ENCODE measurements around the gene DDI2.

DDI2 gene

GRCh38 chr1:15654091-15654690 is 36.9 kb downstream of the DDI2 start:
- H3K27ac ChIP-seq (ENCODE audit: low read length), result no peak overlapping the region
- H3K9me3 ChIP-seq (ENCODE audit: control insufficient read depth, low read depth, low read length), result no peaks in the 10 kb centered on the region
- no peaks in the 10 kb centered on the region for H3K27me3 ChIP-seq (ENCODE audit: control insufficient read depth, insufficient read depth, low read length)
- H3K9ac ChIP-seq (ENCODE audit: low read length), result no peak overlapping the region
- no peak overlapping the region for H3K4me3 ChIP-seq (ENCODE audit: low read length)
- H3K36me3 ChIP-seq (ENCODE audit: control insufficient read depth, low read depth, low read length), result peaks cover 58% of the 10 kb centered on the region
- H3K4me1 ChIP-seq (ENCODE audit: control insufficient read depth, low read depth, low read length), result no peaks in the 10 kb centered on the region

GRCh38 chr1:15656464-15656863 is 39.2 kb downstream of the DDI2 start:
- H3K9ac ChIP-seq (ENCODE audit: low read length), result no peak overlapping the region
- no peaks in the 10 kb centered on the region for H3K4me1 ChIP-seq (ENCODE audit: control insufficient read depth, low read depth, low read length)
- H3K9me3 ChIP-seq (ENCODE audit: control insufficient read depth, low read depth, low read length), result no peaks in the 10 kb centered on the region
- no peak overlapping the region for H3K27ac ChIP-seq (ENCODE audit: low read length)
- no peaks in the 10 kb centered on the region for H3K27me3 ChIP-seq (ENCODE audit: control insufficient read depth, insufficient read depth, low read length)
- H3K4me3 ChIP-seq (ENCODE audit: low read length), result no peak overlapping the region
- peaks cover 68% of the 10 kb centered on the region for H3K36me3 ChIP-seq (ENCODE audit: control insufficient read depth, low read depth, low read length)

- Histone ChIP-seq H3K4me3 (ENCODE audit: low read length) (no peak overlapping the region), H3K4me1 (ENCODE audit: control insufficient read depth, low read depth, low read length) (no peaks in the 10 kb centered on the region), H3K27ac (ENCODE audit: low read length) (no peak overlapping the region), H3K9me3 (ENCODE audit: control insufficient read depth, low read depth, low read length) (no peaks in the 10 kb centered on the region), H3K9ac (ENCODE audit: low read length) (no peak overlapping the region), H3K36me3 (ENCODE audit: control insufficient read depth, low read depth, low read length) (peaks cover 68% of the 10 kb centered on the region), H3K27me3 (ENCODE audit: control insufficient read depth, insufficient read depth, low read length) (no peaks in the 10 kb centered on the region)
Measured at GRCh38 chr1:15657021-15657420, 39.8 kb downstream of the DDI2 start.

- no peak overlapping the region for H3K27ac ChIP-seq (ENCODE audit: low read length)
- no peak overlapping the region for H3K9ac ChIP-seq (ENCODE audit: low read length)
- no peaks in the 10 kb centered on the region for H3K27me3 ChIP-seq (ENCODE audit: control insufficient read depth, insufficient read depth, low read length)
- no peak overlapping the region for H3K4me3 ChIP-seq (ENCODE audit: low read length)
- no peaks in the 10 kb centered on the region for H3K4me1 ChIP-seq (ENCODE audit: control insufficient read depth, low read depth, low read length)
- H3K36me3 ChIP-seq (ENCODE audit: control insufficient read depth, low read depth, low read length), result peaks cover 55% of the 10 kb centered on the region
- no peaks in the 10 kb centered on the region for H3K9me3 ChIP-seq (ENCODE audit: control insufficient read depth, low read depth, low read length)
Measured at GRCh38 chr1:15660151-15660550, 42.9 kb downstream of the DDI2 start.

- no peaks in the 10 kb centered on the region for H3K9me3 ChIP-seq (ENCODE audit: control insufficient read depth, low read depth, low read length)
- no peak overlapping the region for H3K27ac ChIP-seq (ENCODE audit: low read length)
- peaks cover 41% of the 10 kb centered on the region for H3K36me3 ChIP-seq (ENCODE audit: control insufficient read depth, low read depth, low read length)
- H3K27me3 ChIP-seq (ENCODE audit: control insufficient read depth, insufficient read depth, low read length), result no peaks in the 10 kb centered on the region
- no peak overlapping the region for H3K9ac ChIP-seq (ENCODE audit: low read length)
- H3K4me1 ChIP-seq (ENCODE audit: control insufficient read depth, low read depth, low read length), result no peaks in the 10 kb centered on the region
- no peak overlapping the region for H3K4me3 ChIP-seq (ENCODE audit: low read length)
Measured at GRCh38 chr1:15662477-15662876, 45.2 kb downstream of the DDI2 start.

- Histone ChIP-seq H3K4me1 (ENCODE audit: control insufficient read depth, low read depth, low read length) (peaks cover 4% of the 10 kb centered on the region), H3K4me3 (ENCODE audit: low read length) (no peak overlapping the region), H3K27ac (ENCODE audit: low read length) (no peak overlapping the region), H3K36me3 (ENCODE audit: control insufficient read depth, low read depth, low read length) (peaks cover 34% of the 10 kb centered on the region), H3K27me3 (ENCODE audit: control insufficient read depth, insufficient read depth, low read length) (no peaks in the 10 kb centered on the region), H3K9ac (ENCODE audit: low read length) (no peak overlapping the region), H3K9me3 (ENCODE audit: control insufficient read depth, low read depth, low read length) (no peaks in the 10 kb centered on the region)
Measured at GRCh38 chr1:15663925-15664324, 46.7 kb downstream of the DDI2 start.

GRCh38 chr1:15667362-15667761 is 50.1 kb downstream of the DDI2 start:
- Histone ChIP-seq H3K27ac (ENCODE audit: low read length) (no peak overlapping the region), H3K36me3 (ENCODE audit: control insufficient read depth, low read depth, low read length) (peaks cover under 1% of the 10 kb centered on the region), H3K9me3 (ENCODE audit: control insufficient read depth, low read depth, low read length) (no peaks in the 10 kb centered on the region), H3K9ac (ENCODE audit: low read length) (no peak overlapping the region), H3K4me3 (ENCODE audit: low read length) (no peak overlapping the region), H3K4me1 (ENCODE audit: control insufficient read depth, low read depth, low read length) (peaks cover 4% of the 10 kb centered on the region), H3K27me3 (ENCODE audit: control insufficient read depth, insufficient read depth, low read length) (no peaks in the 10 kb centered on the region)

GRCh38 chr1:15668089-15668754 is 51.0 kb downstream of the DDI2 start:
- Histone ChIP-seq H3K9ac (ENCODE audit: low read length) (no peak overlapping the region), H3K4me1 (ENCODE audit: control insufficient read depth, low read depth, low read length) (peaks cover 4% of the 10 kb centered on the region), H3K9me3 (ENCODE audit: control insufficient read depth, low read depth, low read length) (no peaks in the 10 kb centered on the region), H3K27me3 (ENCODE audit: control insufficient read depth, insufficient read depth, low read length) (no peaks in the 10 kb centered on the region), H3K4me3 (ENCODE audit: low read length) (no peak overlapping the region), H3K36me3 (ENCODE audit: control insufficient read depth, low read depth, low read length) (no peaks in the 10 kb centered on the region), H3K27ac (ENCODE audit: low read length) (no peak overlapping the region)

GRCh38 chr1:15669074-15669473 is 51.8 kb downstream of the DDI2 start:
- H3K4me3 ChIP-seq (ENCODE audit: low read length), result no peak overlapping the region
- no peak overlapping the region for H3K27ac ChIP-seq (ENCODE audit: low read length)

GRCh38 chr1:15669864-15670263 is 52.6 kb downstream of the DDI2 start:
- H3K27me3 ChIP-seq (ENCODE audit: control insufficient read depth, insufficient read depth, low read length), result no peaks in the 10 kb centered on the region
- no peak overlapping the region for H3K9ac ChIP-seq (ENCODE audit: low read length)
- no peaks in the 10 kb centered on the region for H3K9me3 ChIP-seq (ENCODE audit: control insufficient read depth, low read depth, low read length)
- peaks cover 4% of the 10 kb centered on the region for H3K4me1 ChIP-seq (ENCODE audit: control insufficient read depth, low read depth, low read length)
- no peak overlapping the region for H3K27ac ChIP-seq (ENCODE audit: low read length)
- H3K36me3 ChIP-seq (ENCODE audit: control insufficient read depth, low read depth, low read length), result no peaks in the 10 kb centered on the region
- H3K4me3 ChIP-seq (ENCODE audit: low read length), result no peak overlapping the region

More at GRCh38 chr1:15669074-15669473, 51.8 kb downstream of the DDI2 start:
- H3K9ac ChIP-seq (ENCODE audit: low read length), result no peak overlapping the region
- H3K27me3 ChIP-seq (ENCODE audit: control insufficient read depth, insufficient read depth, low read length), result no peaks in the 10 kb centered on the region
- no peaks in the 10 kb centered on the region for H3K36me3 ChIP-seq (ENCODE audit: control insufficient read depth, low read depth, low read length)
- H3K9me3 ChIP-seq (ENCODE audit: control insufficient read depth, low read depth, low read length), result no peaks in the 10 kb centered on the region
- H3K4me1 ChIP-seq (ENCODE audit: control insufficient read depth, low read depth, low read length), result peaks cover 4% of the 10 kb centered on the region

- H3K36me3 ChIP-seq (ENCODE audit: control insufficient read depth, low read depth, low read length), result no peaks in the 10 kb centered on the region
- no peak overlapping the region for H3K4me3 ChIP-seq (ENCODE audit: low read length)
- no peaks in the 10 kb centered on the region for H3K9me3 ChIP-seq (ENCODE audit: control insufficient read depth, low read depth, low read length)
- H3K27ac ChIP-seq (ENCODE audit: low read length), result no peak overlapping the region
- no peak overlapping the region for H3K9ac ChIP-seq (ENCODE audit: low read length)
- H3K27me3 ChIP-seq (ENCODE audit: control insufficient read depth, insufficient read depth, low read length), result no peaks in the 10 kb centered on the region
- peaks cover 4% of the 10 kb centered on the region for H3K4me1 ChIP-seq (ENCODE audit: control insufficient read depth, low read depth, low read length)
Measured at GRCh38 chr1:15671430-15671829, 54.2 kb downstream of the DDI2 start.

All from iPS-18a (cell line).